ENCODE data around the gene VWA2.

VWA2 gene

GRCh38 chr10:114239117-114239993 is at the start of gene VWA2:
VWA2 (plus strand) TSS chr10:114239254; CDS start chr10:114248714, 9,460 bp downstream.
- DNase-seq = peak; percentile 22 to 56

GRCh38 chr10:114189700-114190099 is 49.4 kb upstream of the VWA2 start:
- no peak for DNase-seq

GRCh38 chr10:114195079-114195478 is 44.0 kb upstream of the VWA2 start:
- no peak for DNase-seq

GRCh38 chr10:114199239-114199638 is 39.8 kb upstream of the VWA2 start:
- no peak for DNase-seq

- no peak for DNase-seq
Observed at GRCh38 chr10:114202812-114203211, 36.2 kb upstream of the VWA2 start.

- DNase-seq = no peak
Observed at GRCh38 chr10:114206902-114207301, 32.2 kb upstream of the VWA2 start.

GRCh38 chr10:114207349-114207748 is 31.7 kb upstream of the VWA2 start:
- no peak for DNase-seq

GRCh38 chr10:114208351-114208750 is 30.7 kb upstream of the VWA2 start:
- no peak for DNase-seq

- no peak for DNase-seq
Observed at GRCh38 chr10:114212153-114212552, 26.9 kb upstream of the VWA2 start.

GRCh38 chr10:114215033-114215432 is 24.0 kb upstream of the VWA2 start:
- DNase-seq = no peak

GRCh38 chr10:114220281-114220680 is 18.8 kb upstream of the VWA2 start:
- no peak for DNase-seq

GRCh38 chr10:114221235-114221634 is 17.8 kb upstream of the VWA2 start:
- no peak for DNase-seq

- DNase-seq = no peak
Observed at GRCh38 chr10:114223066-114223465, 16.0 kb upstream of the VWA2 start.

GRCh38 chr10:114228156-114228555 is 10.9 kb upstream of the VWA2 start:
- DNase-seq = no peak

GRCh38 chr10:114232561-114233176 is 6.4 kb upstream of the VWA2 start:
- no peak for DNase-seq

- DNase-seq = no peak
Observed at GRCh38 chr10:114233482-114233881, 5.6 kb upstream of the VWA2 start.

GRCh38 chr10:114234132-114234531 is 4.9 kb upstream of the VWA2 start:
- no peak for DNase-seq

GRCh38 chr10:114239994-114240345 is 916 bp downstream of the VWA2 start:
- no peak for DNase-seq

GRCh38 chr10:114242235-114242634 is 3.2 kb downstream of the VWA2 start:
- DNase-seq = no peak

- no peak for DNase-seq
Observed at GRCh38 chr10:114243661-114244060, 4.6 kb downstream of the VWA2 start.

GRCh38 chr10:114244126-114244525 is 5.1 kb downstream of the VWA2 start:
- no peak for DNase-seq

- DNase-seq = no peak
Observed at GRCh38 chr10:114245121-114245791, 6.2 kb downstream of the VWA2 start.

GRCh38 chr10:114246679-114247305 is 7.7 kb downstream of the VWA2 start:
- DNase-seq = no peak

All from stimulated activated CD4-positive, alpha-beta T cell treated with anti-CD3 and anti-CD28 coated beads, Interleukin-2, amount 100 ng/mL, for 24 hours (primary cell).